ENCODE results near the gene UBA7. TPM values are rescaled to one million over a fixed set of nuclear protein-coding genes. Genes with fewer than 3 reads are reported as not detected.
"Not testable (repeated sequence)": the region's sequence is repeated elsewhere in the genome, so short reads cannot be mapped to it uniquely, and the experiment has no call there.

UBA7 gene, protein sequence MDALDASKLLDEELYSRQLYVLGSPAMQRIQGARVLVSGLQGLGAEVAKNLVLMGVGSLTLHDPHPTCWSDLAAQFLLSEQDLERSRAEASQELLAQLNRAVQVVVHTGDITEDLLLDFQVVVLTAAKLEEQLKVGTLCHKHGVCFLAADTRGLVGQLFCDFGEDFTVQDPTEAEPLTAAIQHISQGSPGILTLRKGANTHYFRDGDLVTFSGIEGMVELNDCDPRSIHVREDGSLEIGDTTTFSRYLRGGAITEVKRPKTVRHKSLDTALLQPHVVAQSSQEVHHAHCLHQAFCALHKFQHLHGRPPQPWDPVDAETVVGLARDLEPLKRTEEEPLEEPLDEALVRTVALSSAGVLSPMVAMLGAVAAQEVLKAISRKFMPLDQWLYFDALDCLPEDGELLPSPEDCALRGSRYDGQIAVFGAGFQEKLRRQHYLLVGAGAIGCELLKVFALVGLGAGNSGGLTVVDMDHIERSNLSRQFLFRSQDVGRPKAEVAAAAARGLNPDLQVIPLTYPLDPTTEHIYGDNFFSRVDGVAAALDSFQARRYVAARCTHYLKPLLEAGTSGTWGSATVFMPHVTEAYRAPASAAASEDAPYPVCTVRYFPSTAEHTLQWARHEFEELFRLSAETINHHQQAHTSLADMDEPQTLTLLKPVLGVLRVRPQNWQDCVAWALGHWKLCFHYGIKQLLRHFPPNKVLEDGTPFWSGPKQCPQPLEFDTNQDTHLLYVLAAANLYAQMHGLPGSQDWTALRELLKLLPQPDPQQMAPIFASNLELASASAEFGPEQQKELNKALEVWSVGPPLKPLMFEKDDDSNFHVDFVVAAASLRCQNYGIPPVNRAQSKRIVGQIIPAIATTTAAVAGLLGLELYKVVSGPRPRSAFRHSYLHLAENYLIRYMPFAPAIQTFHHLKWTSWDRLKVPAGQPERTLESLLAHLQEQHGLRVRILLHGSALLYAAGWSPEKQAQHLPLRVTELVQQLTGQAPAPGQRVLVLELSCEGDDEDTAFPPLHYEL
- total RNA-seq (2014; rRNA removed; shearing (Covaris generic)) = 21.8 and 46.1 TPM in 2 replicates

DNA sequence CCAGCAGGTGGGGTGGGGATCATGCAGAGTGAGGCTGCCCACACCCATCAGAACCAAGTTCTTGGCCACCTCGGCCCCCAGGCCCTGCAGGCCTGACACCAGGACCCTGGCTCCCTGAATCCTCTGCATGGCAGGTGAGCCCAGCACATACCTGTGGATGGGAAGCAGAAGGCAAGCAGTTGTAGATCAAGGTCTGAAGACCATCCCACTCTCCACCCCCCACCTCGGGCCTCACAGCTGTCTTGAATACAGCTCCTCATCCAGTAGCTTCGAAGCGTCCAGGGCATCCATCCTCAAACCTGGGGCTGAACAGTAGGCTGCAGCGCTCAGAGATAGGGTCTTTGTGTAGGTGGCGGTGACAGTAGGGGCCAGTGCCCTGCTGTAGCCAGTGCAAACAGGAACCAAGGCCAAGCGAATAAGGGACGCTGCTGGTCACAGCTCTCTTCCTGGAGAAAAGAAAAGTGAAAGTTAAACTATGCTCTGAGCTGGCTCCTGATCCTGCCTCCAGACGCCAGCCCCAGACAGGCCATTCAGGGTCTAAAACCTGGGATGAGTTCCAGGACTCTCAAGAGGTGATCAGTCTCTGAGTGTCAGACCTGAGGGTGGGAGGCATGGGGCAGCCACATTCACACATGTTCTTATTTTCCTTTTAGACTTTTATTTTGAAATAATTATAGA lies at the start of gene UBA7:
Gene UBA7 (minus strand): TSS at position 457 of the 678 bp plus-strand sequence. CDS start 166 bp downstream, at position 291.
- peak; percentile 86 for DNase-seq (ENCODE audit: low read depth)

DNA sequence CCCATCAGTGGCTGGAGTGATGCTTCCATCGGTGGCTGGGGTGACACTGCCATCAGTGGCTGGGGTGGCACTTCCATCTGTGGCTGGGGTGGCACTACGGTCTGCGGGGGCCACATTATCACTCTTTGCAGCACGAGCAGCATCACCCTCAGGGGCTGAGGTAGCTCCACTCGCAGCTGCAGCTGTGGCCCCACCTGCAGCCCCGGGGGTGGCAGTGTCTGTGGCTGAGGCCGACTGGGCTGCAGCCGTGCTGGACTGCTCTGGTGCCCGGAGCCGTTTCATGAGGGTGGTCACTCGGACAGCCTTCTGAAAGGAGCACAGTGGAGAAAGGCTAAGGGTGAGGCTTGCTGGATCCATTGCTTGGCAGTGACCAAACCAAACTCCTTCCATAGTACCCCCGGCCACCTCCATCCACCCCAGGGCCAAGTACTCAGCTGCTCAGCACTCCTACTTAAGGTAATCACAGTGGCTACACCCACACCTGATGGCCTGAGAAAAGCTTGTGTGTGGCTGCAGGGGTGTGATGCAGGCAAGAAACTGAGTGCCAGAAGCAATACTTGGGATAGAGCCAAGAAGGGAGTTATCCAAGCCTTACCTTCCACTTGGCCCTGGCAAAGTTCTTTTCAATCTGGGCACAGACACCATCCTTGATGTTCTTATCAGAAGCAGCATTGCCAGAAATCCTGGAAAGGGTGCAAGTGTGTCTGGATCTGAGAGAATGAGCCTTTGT lies 46.0 kb upstream of the UBA7 start:
- no peak for DNase-seq (ENCODE audit: low read depth)

DNA sequence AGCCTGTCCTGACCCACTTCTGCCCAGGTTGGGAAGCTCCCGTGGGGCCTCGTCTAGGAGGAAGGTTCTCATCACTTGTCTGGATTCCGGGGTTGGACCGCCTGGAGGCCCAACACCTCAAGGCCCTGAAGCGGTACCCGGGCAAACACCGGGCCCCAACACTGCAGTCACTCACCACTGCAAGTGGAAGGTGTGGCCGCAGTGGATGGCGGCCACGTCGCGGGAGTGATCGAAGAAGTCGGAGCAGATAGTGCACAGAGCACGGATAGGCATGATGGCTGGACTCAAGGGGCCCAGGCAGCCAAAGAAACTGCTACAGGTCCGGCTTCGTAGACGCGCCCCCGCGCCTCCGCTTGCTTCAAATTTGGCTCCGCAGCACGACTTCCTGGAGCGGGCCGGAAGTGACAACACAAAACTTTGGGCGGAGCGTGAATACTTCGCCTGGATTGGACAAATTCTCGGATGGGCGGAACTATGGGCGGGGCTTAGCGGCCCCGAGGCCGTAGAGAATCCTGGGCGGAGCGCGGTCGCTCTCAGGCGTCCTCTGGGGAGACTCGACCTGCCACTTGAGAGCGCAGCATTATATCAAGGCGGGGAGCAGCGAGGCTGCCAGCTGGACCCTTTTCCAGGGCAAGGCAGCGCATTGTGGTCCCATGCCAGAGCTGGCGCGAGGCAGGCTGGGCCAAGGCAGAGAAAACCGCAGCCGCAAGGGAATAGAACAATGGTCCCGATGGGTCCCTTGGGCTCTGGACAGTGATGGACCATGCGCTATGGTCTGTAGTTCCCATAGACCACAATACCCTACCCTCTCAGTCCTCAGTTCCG lies 42.6 kb upstream of the UBA7 start, which contains the start of gene TRAIP:
Gene TRAIP (minus strand): TSS at position 384 of the 825 bp plus-strand sequence. CDS start 111 bp downstream, at position 273.
- DNase-seq (ENCODE audit: low read depth) = peak; percentile 88

DNA sequence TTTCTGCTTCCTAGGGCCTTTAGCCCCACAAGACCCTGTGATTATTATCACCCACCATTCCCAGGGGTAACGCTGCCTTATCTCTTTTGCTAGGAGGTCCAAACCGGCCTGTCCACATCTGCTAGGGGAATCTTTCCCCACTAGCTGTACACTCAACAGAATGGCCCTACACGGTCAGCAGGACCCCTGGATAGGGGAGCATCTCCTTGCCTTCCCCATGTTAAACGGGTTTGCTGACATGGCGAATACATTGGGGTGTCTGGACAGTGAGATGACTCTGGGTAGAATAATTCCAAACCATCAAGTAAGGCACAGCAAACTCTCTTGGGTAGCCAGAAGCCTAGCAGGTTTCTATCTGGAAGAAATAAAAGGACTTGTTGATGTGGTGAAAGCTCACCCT lies 41.9 kb upstream of the UBA7 start:
- DNase-seq (ENCODE audit: low read depth) = no peak

DNA sequence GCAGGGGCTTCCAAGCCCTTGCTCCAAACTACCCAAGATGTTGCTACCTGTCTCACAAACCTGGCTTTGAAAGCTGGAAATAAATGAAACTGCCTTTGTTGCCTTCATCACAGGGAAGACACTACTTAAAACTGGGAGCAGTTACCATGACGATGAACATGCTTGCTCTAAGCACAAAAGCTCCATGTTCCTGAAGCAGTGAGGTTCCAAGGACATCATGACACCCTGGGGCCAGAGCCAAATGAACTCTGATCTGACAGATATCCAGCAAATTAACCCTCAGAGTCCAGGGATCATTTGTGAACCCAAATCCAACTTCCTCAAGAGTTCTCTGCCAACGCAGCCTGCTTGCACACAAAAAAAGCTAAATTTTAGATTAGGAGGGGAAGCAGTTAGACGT lies 31.9 kb upstream of the UBA7 start:
- no peak for DNase-seq (ENCODE audit: low read depth)

DNA sequence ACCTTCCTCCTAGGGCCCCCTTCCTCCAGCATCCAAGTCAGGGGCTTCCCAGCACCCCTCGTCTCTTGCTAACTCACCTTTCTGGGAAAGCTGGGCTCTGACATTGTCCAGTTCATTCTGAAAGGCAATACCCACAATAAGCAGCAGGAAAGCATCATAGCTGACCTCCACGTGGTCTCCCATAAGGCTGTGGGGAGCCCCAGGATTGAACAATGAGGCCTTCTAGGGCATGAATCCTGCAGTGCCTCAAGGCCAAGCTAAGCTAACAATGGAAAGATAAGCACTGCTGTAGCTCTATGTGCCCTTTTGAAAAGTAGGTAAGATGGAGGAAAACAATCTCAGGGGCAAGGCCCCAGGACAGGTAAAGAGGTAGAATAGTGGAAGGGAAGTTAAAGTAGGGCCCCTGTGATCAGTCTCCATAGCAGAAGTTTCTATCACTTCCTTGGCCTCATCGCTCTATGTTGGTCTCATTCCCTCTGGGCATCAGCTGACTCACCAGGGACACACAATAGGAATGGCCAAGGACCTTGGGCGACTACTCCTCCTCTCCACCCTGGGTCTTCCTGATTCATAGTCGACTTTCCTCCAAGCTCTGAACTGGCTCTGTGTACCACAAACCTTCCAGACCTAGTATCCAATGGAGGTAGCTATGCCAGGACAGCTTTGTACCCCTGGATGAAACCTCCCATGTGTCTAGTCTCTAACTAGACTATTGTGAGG lies 30.9 kb upstream of the UBA7 start:
- peak; percentile 37 for DNase-seq (ENCODE audit: low read depth)

DNA sequence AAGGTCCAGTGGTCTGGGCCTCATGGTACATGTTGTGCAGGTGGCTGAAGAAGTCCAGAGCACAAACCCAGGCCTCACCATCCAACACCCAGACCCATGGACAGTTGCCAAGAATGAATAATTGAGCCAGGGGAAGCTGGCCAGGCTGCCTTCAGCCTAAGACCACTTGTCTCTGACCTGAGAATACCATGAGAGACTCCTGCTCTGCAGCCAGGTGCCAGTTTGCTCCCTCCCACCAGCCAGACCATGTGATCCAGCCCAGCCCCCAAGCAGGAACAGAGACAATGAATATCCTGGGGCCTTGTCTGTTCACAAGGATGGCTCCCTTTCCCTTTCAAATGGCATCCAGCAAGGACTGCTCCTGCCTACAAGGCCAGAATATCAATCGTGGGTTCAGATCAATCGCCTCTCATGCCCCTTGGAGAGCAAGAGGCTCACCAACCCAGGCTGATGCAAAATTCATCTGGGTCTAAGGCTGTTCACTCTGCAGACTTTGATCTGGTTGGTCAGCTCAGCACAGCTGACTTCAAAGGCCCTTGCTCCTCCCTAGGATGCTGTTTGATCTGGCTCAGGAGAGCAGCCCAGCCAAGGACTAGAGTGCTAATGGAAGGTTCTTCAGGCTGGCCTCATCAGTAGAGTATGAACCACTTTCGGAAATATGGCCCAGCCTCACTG lies 29.2 kb upstream of the UBA7 start:
- no peak for DNase-seq (ENCODE audit: low read depth)

DNA sequence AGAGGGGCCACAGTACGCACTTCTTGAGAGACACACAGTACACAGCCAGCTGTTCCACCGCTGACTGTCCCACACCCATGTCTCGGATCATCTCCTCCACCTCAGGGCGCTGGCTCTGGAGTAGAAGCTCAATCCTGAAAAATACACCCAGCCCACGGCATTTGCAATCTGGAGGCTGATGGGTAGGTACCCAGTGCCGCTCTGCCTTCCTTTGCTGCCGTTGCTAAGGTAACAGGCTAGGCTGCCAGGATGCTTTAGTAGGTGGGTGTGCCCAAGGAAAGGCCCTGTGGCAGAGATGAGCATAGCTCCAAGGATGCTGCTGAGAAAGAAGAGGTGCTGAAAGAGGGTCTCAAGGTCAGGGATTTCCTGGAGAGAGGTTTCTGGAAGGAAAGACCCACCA lies 28.1 kb upstream of the UBA7 start:
- peak; percentile 8 for DNase-seq (ENCODE audit: low read depth)

DNA sequence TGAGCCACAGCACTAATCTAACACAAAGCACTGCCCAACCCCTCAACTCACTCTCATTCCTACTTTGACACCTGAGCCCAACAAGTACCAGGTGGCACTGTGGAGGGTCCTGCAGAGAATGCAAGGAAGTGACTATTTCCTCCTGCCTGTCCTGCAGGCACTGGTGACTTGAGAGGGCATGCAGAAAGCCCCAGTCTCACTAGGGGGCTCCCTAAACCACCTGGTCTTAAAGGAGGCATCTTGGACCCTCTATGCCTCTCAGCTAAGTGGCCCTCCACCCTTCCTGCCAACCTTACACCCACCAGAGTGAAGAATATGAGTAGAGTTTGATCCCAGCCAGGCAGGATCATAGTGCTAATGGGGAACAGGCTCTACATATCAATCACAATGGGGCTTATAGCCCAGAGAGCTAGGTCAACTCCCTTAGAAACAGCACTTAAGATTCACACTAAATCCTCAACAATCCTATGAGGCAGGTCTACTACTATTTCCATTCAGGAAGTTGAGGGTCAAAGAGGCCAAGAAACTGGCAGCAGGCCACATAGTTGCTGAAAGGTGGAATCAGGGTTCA lies 27.5 kb upstream of the UBA7 start:
- DNase-seq (ENCODE audit: low read depth) = peak; percentile 38

DNA sequence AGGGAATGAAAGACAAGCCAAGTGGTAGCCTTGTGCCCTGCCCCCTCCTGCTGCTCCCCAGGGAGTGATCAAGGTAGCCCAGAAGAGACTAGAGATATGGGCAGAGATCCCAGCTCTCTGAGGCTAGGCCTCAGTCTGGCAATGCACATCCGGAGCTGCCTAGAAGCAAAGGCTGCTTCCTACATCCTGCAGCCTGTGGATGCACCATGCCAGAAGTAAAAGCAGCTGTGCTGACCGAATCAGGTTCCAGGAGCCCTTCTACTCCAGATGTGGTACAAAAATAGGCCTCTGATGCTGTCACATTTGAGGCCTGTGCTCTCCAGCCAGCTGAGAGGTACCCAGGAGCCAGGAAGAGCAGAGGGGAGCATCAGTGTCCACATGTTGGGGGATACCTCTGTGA lies 26.6 kb upstream of the UBA7 start:
- DNase-seq (ENCODE audit: low read depth) = no peak

DNA sequence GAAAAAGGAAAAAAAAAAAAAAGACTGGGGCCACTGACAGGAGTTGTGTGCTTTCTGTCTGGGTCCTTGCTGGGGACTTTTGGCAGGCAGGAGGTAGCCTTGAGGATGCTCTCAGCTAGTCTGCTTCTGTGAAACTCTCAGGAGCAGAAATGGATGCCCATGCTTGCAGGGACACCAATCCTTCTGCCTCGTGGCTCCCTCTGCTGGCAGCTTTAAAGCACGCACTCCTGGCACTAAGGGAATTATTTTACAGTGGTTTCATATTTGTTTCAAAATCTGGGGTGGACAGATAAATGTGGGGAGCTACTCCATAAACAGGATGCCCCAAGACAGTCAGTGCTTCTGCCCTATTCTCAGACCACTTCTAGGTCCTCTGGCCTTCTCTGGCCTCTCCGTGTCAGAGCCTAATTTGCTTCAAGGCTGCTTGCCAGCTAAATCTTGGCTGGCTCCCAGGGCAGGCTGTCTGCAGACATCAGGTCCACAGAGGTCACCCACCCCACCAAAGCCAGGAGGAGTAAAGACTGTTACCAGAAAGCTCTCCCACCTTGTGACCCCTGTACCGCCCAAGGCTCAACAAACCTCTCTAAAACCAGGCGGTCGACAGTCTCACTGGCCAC lies 25.5 kb upstream of the UBA7 start:
- DNase-seq (ENCODE audit: low read depth) = peak; percentile 64

DNA sequence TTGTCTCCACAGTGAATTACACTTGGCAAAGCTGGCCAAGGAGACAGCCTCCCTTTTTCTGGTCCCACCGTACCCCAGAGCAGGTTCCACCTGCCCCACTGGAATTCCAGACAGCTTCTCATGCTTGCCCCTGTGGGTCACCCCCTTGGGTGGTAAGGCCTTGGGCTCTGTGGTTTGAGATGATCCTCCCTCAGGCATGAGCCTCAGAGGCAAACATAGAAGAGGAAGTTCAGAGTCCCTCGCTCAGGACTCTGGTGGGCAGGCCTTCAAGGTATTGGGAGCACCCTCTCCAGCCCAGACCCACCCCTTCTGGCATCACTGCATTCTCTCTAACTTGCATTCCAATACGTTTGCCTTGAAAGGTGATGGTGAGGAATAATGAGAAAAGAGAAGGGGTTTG lies 17.6 kb upstream of the UBA7 start:
- no peak for DNase-seq (ENCODE audit: low read depth)

DNA sequence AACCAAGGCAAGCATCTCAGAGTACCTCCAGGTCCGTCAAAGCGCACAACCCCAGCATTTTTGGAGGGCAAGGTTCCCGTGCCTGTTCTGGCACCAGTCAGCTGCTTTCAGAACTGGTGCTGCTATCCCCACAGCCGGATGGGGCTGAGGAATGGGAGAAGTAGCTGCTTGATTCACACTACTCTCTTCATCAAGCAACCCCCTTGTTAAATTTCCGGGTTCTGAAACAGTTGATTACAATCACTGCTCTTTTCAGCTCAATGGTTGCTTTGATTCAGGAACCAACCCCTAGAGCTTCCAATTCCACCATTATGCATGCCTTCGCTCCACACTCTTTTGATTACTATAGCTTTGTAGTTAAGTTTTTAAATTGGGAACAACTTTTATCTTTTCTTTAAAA lies 12.3 kb upstream of the UBA7 start:
- no peak for DNase-seq (ENCODE audit: low read depth)

DNA sequence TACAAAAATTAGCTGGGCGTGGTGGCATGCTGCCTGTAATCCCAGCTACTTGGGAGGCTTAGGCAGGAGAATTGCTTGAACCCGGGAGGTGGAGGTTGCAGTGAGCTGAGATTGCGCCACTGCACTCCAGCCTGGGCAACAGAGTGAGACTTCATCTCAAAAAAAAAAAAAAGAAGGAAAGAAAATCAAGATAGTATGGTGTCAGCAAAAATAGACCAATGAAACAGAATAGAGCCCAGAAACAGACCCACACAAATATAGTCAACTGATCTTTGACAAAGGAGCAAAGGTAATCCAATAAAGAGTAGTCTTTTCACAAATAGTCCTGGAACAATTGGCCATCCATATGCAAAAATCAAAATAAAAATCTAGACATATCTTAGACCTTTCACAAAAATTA lies 9.4 kb upstream of the UBA7 start:
- DNase-seq (ENCODE audit: low read depth) = not testable (repeated sequence)

DNA sequence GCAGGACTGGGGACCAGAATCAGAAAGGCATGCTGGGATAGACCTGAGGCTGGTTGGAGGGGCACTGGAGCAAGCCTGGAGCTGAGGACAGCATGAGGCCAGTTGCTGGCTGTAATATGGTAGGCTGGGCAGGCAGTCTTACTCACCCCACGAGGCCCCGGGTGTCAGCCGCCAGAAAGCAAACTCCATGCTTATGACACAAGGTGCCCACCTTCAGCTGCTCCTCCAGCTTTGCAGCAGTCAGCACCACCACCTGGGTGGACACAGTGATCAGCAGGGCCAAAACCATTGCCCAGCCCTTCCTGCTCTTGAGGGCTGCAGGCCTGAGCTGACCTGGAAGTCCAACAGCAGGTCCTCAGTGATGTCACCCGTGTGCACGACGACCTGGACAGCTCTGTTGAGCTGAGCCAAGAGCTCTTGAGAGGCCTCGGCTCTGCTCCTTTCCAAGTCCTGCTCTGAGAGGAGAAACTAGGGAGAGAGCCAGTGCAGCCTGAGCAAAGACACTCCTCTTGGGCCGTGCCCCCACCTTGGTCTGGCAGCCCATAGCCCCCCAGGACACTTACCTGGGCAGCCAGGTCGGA lies 747 bp downstream of the UBA7 start:
- DNase-seq (ENCODE audit: low read depth) = no peak

DNA sequence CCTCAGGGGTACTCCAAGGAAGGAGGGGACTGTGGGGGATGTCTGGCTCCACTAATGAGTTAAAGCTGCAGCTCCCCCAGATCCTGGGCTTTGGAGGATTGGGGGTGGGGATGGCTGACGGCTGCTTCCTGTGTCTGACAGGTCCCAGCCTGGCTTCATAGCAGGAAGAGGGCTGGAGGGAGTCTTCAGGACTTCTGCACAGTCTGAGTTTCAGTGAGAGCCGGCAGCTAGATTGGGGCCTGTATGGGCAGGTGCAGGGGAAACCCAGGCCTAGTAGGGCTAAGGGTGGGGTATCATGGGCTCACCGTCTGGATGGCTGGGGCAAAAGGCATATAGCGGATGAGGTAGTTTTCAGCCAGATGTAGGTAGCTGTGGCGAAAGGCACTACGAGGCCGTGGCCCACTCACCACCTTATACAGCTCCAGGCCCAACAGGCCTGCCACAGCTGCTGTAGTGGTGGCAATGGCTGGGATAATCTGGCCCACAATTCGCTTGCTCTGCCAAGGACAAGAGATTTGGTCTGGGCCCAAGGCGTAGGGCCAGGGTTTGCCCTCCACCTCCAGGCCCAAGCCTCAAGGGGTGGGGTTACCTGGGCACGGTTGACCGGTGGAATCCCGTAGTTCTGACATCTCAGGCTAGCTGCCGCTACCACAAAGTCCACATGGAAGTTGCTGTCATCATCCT lies 6.2 kb downstream of the UBA7 start:
- no peak for DNase-seq (ENCODE audit: low read depth)

DNA sequence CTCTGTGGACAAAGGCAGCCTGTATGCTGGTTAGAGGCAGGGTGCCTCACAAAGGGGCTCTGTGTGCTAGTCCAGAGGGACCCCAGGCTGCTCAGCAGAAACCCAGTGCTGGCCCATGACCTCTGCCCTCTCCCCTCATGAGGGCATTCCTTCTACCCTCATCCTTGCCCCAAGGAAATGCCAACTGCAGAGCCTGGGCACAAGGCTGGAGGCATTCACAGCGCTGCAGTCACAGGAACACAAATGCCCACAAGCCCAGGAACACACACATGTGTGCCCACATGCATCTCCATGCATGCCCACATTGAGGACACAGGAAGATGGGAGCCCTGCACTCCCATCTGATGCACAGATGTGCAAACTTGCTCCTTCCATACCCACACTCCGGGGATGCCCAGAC lies 6.9 kb downstream of the UBA7 start:
- no peak for DNase-seq (ENCODE audit: low read depth)

All from M059J (cell line).